ENCODE data around the gene GRB10.

GRB10 gene

DNA sequence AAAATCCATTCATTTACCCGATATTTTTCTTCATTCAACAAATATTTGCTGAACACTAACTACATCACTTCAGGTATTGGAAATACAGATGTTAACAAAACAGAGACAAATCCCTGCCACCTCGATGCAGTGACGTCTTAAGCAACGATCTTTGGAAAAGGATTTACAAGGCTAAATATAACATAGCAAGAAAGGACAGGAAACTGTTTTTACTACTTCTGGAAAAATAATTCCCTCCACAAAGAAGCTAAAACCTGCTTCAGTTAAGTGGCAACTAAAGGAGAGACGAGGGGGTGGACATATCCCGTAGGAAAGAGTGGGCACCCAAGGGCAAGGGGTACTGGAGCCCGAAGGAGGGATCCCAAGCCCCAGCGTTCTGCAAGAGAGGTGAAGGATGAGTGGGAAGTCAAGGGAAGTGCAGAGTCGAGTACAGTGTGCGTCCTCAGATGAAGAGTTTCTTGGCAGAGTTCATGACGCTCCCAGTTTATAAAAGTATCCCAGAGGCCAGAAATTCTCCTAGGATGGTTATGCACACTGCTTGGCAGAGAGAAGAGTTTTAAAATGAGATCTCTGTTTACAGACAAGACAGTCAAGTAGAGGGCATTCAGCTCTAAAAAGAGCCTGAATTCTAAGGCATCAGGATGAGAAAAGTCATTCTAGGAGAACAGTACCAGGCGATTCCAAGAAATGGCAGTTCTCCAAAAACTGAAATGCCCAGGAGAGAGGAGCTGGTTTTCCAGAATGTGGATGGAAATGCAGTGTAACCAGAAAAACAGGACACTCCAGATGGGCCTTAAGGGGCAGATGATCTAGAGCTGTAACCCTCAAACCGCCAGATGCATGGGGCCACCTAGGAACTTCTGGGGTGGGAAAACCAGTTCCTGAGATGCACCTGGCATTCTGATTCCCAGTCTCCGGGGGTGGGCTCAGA, 97.3 kb downstream of the GRB10 start:
- DNase-seq = no peak

DNA sequence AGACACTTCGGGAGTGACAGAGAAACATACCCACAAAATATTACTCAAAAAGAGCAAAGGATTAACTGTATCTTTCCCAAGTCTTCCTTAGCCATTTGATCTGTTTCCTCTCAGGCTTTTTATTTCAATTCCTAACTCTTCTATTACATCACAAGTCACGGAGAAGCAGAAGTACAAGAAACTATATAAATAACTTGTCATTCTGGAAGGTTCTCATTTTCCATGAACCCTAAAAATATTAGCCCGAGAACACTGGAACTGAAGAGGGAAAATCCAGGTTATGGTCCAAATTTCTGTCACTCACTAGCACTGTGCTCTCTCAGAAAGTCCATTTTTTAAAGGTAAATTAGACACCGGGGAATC, 98.0 kb downstream of the GRB10 start:
- DNase-seq = no peak

DNA sequence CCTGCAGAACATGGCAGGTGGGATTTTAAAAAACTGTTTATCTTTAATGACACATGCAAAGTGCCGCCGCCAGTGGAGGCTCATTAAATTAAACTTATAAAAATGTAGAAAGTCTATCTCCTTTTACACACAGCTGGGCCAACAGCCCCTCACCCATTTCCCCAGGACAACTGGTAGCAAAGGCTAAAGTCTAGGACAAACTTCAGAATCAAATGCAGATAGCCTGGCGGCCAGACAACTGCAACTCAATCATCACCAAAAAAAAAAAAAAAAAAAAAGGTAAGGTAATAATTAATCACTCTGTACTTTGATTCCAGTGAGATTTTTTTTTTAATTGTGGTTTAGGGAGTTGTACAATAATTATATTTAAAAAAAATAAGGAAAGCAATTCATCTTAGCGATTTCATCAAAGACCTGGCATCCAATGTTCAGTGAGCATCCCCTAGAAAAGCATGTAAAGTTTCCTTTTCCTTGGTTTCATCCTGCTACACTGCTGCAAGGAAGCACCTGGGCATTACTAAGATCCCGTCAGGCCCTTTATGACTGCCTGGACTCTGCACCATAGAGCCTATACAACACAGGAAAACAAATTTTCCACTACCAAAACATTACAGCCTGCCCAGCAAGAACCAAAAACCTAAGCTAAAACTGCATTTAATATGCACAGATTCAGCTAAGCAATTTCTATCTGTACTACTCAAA, 98.5 kb downstream of the GRB10 start:
- DNase-seq = no peak

DNA sequence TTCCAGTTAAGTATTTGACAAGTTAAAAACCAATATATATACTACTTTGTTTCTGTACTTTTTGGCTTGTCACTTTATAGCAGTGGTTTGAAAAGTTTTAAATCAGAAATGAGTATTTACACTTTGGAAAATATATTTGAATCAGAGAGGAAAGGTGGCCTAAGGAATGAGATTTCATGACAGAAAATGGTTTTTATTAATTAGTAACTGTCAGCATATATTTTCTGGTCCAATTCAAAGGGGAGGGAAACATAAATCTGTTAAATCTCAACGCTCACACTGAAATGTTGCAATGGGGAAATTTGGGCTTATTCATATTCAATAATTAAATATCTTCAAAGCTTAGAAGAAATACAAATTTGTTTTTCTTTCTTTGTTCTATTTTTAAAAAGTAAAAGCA, 100.1 kb downstream of the GRB10 start:
- DNase-seq = no peak

DNA sequence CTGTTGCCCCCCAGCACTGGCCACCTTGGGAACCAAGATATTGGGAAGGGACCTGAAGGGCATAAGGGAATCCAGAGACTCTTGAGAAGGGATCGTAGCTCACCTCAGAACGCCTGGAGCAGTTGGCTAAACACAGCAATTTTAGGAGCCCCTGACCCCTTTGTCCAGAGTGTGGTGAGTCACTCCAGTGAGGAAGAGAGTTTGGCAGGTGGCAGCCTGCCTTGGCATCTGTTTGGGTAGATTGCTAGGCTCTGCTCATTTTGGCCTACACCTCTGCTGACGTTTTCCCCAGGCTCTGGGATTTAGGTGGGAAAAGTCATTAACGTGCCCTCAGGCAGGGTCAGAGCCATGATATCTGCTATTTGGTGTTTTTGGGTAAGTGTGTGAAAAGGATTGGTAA, 100.6 kb downstream of the GRB10 start:
- no peak for DNase-seq

DNA sequence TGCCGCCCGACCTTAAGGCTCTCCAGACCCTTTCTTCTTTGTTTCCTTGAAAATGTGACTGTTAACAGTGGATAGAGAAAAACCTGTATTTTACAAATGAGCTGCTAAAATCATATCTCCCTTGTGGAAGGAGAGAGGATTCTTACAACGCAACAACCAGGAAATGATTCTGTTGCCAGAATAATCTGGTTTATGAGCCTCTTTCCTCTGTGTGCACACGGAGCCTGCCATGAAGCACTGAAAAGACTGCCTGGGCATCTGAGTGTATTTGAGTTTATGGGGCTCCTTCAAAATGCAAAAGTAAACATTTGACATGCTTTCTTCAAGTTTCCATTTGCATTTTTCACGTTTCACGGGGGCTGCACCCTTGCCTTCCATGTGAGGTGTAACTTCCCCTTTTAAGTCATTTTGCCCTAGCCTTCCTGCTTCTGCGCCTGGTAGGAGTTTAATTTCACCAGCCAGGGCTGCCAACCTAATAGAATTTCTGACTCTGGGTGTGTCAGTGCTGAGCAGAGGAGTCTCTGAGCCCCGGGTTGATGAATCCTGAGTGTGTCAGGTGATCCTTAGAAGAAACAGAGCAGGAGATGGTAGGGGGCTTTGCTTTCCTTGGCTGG, 101.2 kb downstream of the GRB10 start:
- DNase-seq = no peak

DNA sequence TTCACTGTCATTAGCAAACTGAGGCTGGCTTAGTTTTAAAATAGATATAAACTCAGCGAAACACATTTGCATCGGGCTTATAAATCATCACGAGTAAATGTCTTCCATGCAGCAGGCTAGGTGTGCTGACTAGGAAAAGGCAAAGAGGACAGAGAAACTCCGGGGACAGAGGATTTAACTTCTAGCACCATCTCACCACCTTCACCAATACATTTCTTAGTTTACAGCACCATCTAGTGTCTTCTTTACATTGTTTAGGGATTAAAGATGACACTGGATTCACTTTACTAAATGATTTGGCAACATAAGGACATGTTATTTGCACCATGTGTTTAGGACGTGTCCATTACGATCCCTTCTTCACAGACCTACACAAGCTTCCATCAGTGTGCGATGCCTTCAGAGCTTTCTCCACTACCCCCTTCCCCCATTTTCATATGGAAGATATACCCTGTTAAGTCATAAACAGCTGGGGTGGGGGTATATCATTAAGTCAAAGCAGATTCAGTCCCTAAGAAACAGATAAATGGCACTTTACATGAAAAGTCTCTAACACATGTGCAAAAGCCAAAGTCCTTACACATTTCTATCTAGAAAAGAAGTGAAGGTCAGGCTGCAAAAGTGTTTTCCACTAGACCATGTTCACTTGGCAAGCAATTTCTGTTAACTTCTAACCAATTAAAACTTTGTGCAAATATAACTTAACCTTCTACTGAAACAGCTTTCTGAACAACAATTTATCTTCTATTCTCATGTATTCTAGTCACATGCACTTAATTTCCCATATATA, 103.3 kb downstream of the GRB10 start:
- DNase-seq = peak; percentile 19

DNA sequence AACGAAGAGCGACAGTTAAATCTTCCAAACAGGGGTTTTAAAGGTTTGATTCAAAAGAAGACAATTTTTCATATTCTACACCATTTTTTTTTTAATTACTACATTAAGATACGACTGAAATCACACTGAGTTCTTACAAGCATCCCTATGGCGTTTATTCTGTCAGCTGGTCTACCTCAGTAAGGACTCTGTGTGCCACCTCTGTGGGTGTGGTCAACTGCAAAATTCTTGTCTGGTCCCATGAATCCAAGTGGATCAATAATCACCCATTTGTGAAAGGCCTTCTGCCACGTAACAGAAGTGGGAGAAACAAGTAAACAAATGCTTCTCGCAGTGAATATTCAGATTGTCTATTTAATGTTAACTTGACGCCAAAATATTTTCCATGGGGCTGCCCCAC, 104.1 kb downstream of the GRB10 start:
- no peak for DNase-seq

DNA sequence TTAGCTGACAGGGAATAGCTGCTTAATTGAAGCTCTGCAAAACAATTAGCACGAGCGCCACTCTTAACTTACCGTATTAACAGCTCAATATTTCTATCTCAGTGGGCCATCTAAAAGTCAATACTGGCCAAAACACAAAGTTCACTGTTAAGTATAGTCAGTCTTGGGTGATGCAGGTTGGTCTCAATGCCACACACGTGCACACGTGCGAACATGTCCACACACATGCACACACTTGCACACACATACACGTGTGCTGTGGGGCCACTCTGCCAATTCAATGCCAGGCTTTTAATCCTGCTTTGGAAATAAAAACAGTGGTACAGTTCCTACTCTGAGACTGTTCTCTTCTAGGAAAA, 105.1 kb downstream of the GRB10 start:
- no peak for DNase-seq

DNA sequence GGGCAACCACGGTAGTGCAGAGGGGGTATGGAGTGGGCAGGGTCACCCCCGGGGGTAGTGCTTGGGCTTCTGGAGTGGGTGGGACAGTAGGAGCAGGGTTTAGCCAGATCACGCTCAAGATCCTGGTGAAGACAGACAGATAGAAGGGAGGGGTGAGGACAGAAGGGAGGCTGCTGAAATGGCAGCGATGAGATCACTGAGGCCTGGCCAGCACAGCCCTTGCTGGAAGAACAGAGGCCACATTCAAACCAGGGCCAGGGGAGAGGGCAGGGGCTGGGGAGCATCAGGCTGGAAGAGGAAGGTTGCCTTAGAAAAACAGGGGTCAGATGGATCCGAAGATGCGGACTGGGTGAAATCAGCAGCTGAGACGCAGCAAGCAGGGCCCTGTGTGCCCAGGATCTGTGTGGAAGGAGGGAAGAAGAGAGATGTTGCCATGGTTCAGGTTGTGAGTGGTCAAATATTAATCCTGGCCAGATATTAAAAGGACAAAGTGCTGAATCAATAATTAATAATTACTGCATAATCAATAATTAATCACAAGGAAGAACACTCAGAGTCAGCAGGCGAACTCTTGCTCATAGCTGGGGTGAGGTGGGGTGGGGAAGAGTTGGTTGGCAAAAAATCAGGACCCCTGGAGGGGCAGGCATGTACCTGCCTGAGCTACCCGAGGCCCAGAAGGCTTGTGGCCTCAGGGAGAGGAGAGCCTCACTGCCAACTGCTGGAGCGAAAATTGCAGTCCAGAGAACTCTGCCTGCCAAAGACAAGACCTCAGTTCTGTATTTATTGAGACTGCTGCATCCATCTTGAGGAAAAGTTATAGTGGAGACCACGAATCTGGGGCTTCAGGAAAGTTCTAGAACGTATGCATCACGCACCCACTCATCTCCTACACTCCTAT, 105.7 kb downstream of the GRB10 start:
- DNase-seq = no peak

DNA sequence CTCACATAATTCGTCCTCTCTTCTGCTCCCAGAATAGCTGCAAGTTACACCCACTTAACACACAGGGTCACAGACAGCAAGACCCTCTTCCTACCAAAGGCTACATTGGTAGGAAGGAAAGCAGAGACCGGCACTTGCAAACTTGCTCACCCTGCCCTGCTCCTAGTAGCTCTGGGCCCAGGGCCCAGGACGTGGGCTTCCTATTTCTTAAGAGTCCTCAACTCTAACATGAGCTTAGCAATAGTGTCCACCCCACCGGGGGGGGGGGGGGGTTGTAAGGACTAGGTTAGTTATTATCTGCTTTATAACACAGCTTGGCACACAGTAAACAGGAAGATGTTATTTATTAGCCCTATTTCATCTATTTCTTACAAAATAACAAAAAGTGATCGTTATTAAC, 106.6 kb downstream of the GRB10 start:
- no peak for DNase-seq

DNA sequence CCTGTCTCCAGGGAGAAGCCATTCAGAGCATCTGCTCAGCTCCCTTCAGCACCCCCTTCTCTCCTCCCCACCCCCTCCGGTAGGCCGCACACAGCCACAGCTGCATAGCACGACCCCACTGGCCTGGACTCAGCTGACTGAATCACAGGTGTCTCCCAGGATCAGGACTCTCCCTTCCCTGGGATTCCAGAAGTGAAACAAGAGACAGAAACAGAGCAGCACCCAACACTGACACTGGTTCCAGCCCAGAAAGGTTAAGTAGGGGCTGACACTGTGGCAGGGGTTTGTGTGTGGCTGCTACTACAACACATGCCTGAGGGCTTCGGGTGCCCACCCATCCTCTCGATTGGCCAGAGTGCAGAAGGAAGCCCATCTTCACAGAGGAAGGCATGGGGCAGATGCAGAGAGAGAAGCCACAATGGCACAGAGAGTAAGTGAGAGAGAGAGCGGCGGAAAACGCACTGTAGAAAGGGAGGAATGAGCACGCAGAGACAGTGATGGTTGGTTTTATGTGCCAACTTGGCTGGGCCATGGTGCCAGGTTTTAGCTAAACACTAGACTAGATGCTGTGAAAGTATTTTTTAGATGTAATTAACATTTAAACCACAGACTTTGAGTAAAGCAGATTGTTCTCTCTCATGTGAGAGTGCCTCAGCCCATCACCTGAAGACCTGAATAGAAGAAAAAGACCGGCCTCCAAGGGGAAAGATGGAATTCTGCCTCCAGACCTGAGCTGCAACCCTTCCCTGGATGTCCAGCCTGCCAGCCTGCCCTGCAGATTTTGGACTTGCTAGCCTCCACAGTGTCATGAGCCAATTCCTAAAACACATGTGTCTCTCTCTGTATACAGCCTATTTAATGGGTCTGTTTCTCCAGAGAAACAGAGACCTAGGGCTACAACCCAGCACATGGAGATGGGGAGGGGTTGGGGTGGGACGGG, 107.5 kb downstream of the GRB10 start:
- DNase-seq = no peak

DNA sequence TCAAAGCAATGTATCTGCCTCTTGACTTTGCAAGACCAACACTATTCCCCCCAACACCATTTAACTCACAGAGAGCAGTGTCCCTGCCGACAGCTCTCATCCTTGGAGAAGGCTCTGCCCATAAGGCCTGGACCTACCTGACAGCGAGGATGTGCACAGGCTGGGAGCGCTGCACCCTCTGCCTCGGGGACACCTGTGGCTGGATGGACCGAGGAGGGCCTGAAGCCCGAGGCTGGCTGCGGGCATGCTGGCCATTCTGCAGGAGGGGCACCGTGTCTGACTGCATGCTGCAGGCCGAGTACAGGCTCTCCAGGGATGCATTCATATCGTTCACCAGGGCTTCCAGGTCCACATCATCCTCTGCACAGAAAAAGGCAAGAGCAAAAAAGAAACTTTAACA, 108.4 kb downstream of the GRB10 start:
- no peak for DNase-seq

DNA sequence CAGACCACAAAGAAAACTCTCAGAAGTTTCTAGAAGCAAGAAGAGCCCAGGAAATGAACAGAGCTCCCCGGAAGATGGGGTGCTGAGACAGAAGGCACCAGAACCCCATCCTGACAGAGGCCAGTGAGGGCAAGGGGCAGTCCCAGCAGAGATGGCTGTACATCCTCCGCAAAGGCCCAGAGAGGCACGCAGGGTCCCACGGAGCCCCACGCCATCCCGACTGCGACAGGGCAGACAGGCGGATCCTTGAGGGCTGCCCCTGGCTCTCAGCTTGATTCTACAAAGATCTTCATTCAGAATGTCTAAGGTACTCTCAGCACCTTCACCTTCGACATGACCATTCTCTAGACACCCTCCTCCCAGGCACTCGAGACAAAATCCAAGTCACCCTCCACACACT, 109.6 kb downstream of the GRB10 start:
- no peak for DNase-seq

DNA sequence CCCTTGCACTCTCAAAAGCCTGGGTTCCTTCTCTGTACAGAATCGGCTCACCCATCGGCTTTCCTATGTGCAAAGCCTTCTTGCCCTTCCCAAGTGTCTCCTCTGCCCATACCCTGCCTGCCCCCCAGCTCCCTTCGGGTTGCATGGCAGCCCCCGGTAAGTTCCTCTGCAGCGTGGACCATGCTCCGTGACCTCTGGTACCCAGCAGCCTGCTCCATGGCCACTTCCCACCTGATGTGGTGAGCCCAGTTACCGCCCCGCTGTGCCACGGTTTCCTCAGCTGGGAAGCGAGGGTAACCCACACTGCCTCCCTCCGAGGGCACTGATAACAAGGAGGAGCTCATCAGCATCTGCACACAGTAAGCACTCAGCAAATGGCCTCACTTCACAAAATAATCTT, 110.7 kb downstream of the GRB10 start:
- DNase-seq = no peak

DNA sequence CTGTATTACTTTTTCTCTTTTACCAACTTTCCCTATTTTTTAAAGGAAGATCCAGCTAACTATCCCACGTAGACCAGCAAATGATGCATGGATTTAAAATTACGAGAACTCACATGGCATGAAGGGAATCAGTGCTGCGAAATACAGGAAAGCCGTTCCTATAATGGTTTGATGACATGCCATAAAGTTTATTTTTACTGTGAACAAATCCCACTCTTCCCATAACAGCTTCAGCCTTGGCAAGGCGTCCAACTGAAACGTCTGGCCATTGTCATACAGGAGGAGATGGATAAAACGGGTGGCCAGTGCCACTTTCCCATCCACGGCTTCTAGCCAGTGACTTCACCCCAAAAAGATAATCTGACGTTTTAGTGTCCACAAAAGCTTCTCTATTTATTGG, 111.3 kb downstream of the GRB10 start:
- DNase-seq = no peak

DNA sequence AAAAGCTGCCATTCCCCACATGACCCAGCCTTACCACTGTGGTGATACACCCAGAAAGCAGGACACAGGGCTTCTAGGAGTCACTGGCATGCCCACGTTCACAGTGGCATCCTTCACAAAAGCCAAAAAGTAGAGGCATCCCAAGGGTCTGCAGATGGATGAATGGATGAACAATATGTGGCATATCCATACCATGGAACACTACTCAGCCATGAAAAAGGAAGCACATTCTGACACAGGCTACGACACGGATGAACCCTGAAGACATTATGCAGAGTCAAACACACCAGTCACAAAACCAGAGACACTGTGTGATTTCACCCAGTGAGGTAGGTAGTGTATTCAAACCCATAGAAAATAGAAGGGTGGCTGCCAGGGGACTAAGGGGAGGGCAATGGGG, 112.8 kb downstream of the GRB10 start:
- DNase-seq = no peak

DNA sequence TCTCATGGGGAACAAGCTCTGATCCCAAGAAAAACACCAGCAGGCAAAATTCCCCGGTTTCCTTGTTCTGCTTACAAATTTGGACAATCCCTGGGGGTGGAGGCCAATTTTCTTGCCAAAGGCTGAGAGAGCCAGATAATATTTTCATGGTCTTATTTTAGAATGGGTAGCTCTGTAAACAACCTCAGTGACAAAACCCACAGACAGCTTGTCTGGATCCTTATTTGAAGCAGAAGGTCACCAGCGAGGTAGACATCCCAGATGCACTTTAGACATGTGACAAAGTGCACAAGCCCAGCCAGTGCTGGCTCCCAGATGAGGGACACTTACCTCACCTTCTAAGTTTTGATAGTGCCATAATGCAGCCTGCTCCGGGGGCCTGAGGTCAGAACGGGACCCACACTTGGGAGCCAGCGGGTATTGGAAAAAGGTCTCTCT, 114.9 kb downstream of the GRB10 start:
- DNase-seq = no peak

DNA sequence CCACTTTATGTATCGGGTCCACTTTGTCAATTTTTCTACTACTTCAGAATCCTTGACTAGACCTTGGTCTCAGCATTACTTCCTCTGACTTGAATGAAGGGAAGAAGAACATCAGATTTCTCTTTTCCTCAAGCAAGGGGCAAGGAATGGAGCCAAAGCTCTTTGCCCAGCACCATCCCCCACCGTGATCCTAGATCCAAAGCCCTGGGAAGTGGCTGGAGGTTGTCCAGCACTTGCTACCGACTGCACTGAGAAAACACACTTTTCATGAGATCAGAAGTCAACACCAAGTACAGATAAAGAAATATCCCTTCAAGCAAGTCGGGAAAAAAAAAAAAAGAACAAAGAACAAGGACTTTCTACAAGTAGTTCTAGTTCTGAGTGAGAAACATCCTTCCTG, 115.4 kb downstream of the GRB10 start:
- no peak for DNase-seq

DNA sequence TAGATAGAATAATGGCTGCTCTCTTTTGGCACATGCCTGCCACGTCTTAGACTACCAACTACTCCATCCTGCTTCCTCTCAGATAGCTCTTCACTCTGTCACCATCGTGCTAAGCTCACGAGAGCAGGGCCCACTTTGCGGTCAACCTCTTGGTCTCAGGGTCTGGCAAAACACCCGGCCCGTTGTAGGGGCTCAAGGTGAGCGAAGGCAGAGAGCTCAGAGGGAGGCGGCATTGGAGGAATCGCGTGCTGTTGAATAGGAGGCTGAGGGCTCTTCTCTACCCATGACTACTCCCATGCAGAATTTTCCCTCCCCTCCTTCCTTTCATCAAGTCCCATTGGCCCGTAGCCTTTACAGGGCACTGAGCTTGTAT, 116.6 kb downstream of the GRB10 start:
- no peak for DNase-seq

Measured in NCI-H2107 (cell line).